Esophagus muscularis mucosa (tissue), 4 donors: Measurements from ENCODE around the gene ZNF667.

Experiments
- CTCF ChIP-seq, 3 experiments: fragments of 200-600 bp in 2 of 3; fragments of 450-650 bp in 1 of 3; sonication (generic) in 2 of 3; IDR thresholded peaks; one replicate each; pipeline ENCODE4 v1.5.1; 2017 to 2019; ENCODE audit warnings: antibody characterized with exemption in 3 of 3, mild to moderate bottlenecking in 2 of 3, moderate library complexity in 1 of 3
- EP300 ChIP-seq: sonication (generic); formaldehyde crosslinking; IDR thresholded peaks from one replicate; pipeline ENCODE4 v1.6.1; 2017; ENCODE audit warnings: antibody characterized with exemption
- POLR2A ChIP-seq: fragments of 450-650 bp; IDR thresholded peaks from one replicate; pipeline ENCODE4 v1.6.1; 2017; ENCODE audit warnings: antibody characterized with exemption, moderate library complexity, mild to moderate bottlenecking, low read depth

- TF ChIP-seq CTCF (IDR thresholded peaks at IDR 0.05) (peak; percentile 74 to 80 (median 74)), EP300 (no peak), POLR2A (no peak)
These were observed 83.8 kb downstream of the ZNF667 start, which contains the start of gene ZNF582 for GRCh38 chr19:56393119-56394012.
